Heart right ventricle (tissue), 16 donors: ENCODE results near the gene MAPKAP1. TPM values are rescaled to one million over a fixed set of nuclear protein-coding genes. Genes with fewer than 3 reads are reported as not detected.

Experiments
- ATAC-seq, 8 donors: fragments of 200-7000 bp; cut with Tn5 transposase; one replicate each; pipeline ENCODE4 v1.9.1; 2020; ENCODE audit warnings: mild to moderate bottlenecking in 8 of 8, moderate library complexity in 8 of 8, moderate number of reproducible peaks in 1 of 8
- DNase-seq, 2 donors: peaks; one replicate each; pipeline ENCODE4 v3.0.0-alpha.2; 2020
- H3K27ac ChIP-seq, 10 donors: fragments of 200-600 bp; sonication (generic) in 2 of 10; one replicate each; pipeline versions ENCODE4 v1.5.0 to v1.8.0; 2020 to 2022; ENCODE audit warnings: mild to moderate bottlenecking in 3 of 10
- H3K27me3 ChIP-seq, 7 donors: fragments of 200-600 bp; one replicate each; pipeline ENCODE4 v1.8.0; 2021 to 2022; ENCODE audit warnings: mild to moderate bottlenecking in 2 of 7
- H3K36me3 ChIP-seq, 9 donors: fragments of 200-600 bp; sonication (generic) in 1 of 9; one replicate each; pipeline versions ENCODE4 v1.5.0 to v1.8.0; 2020 to 2022; ENCODE audit warnings: mild to moderate bottlenecking in 2 of 9
- H3K4me1 ChIP-seq, 9 donors: fragments of 200-600 bp; sonication (generic) in 1 of 9; one replicate each; pipeline versions ENCODE4 v1.5.0 to v1.8.0; 2020 to 2022; ENCODE audit warnings: mild to moderate bottlenecking in 4 of 9
- H3K4me3 ChIP-seq, 10 donors: fragments of 200-600 bp; sonication (generic) in 2 of 10; one replicate each; pipeline versions ENCODE4 v1.5.0 to v1.8.0; 2020 to 2022; ENCODE audit warnings: mild to moderate bottlenecking in 7 of 10, moderate library complexity in 2 of 10
- H3K9me3 ChIP-seq, 11 donors: fragments of 200-600 bp in 10 of 11; sonication (generic) in 2 of 11; one replicate each; pipeline versions ENCODE4 v1.5.0 to v1.8.0; 2013 to 2022; ENCODE audit warnings: mild to moderate bottlenecking in 2 of 11, control low read depth in 1 of 11, moderate library complexity in 1 of 11
- WGBS, 2 donors: extraction: QIAGEN DNeasy Blood & Tissue Kit; methylation state at CpG; one replicate each; pipeline ENCODE4 v1.1.7; 2013; ENCODE audit warnings: inconsistent platforms in 1 of 2; 5-methylcytosine and 5-hydroxymethylcytosine counted together
- intact Hi-C, 10 donors: fragments of 100-400 bp; cut with DNase I; formaldehyde crosslinking; loops; one replicate each; pipeline versions ENCODE4 v1.11.1 to v1.14.2; 2022
- polyA plus RNA-seq, 2 donors: library from polyadenylated mRNA; stranded (reverse); fragments of 200-250 nt; gene quantifications; one replicate each; pipeline ENCODE4 v1.2.3, GENCODE V29; 2013
- total RNA-seq, 10 donors: library from RNA; stranded (reverse); fragmentation: NEBNext Ultra II Directional in 3 of 10; extraction: Animal tissue kit (Norgen Biotek cat#: 25700) in 3 of 10; gene quantifications; one replicate each; pipeline versions ENCODE4 v1.2.1 to v1.2.4, GENCODE V29; 2021 to 2023
- TF ChIP-seq, protein P1 (sequence below), 9 donors: fragments of 200-600 bp; sonication (generic) in 2 of 9; IDR thresholded peaks; one replicate each; pipeline versions ENCODE4 v1.5.0 to v1.8.0; 2021 to 2022; ENCODE audit warnings: antibody characterized with exemption in 9 of 9, mild to moderate bottlenecking in 5 of 9, moderate library complexity in 1 of 9
- donor health status: Arrhythmogenic right ventricular cardiomyopathy.
- donor health status: ischemic (EF 13 %, LVEDD 7.1; RV severe dilation, severe dysfunction).
- donor health status: healthy with polysubstance abuse.
- donor health status: DM: no; HTN: yes; CAD: no.
- donor health status: DM: no; HTN: no; CAD: no.
- donor health status: ischemic (EF 25% LVEDD 6.9; RV normal size, moderate dysfunction).
- donor health status: ischemic (EF 25% LVEDD 5.7; RV mildly dilated, moderate dysfunction).
- donor health status: healthy.
- donor health status: DM: yes; HTN: yes; CAD: no.
- donor health status: Ischemic cardiomyopathy.
- donor health status: ischemic (EF 35%, LVEDD 5.7; RV mildly dilated, moderate dysfunction).
- donor health status: nonischemic (EF 11% LVEDD 7.7; RV severe dilation, severe dysfunction).
- donor health status: DM: yes; HTN: yes; CAD: no.
- donor health status: PGD.
- donor health status: ischemic (EF 29% LVEDD 5.4; RV normal size, mild dysfunction).
- donor health status: nonischemic (EF 23%, LVEDD 6.1; RV moderate dilation, normal function).

The MAPKAP1 gene
- total and polyA plus RNA-seq, 12 donors, result 102 to 143 (median 116) TPM

DNA sequence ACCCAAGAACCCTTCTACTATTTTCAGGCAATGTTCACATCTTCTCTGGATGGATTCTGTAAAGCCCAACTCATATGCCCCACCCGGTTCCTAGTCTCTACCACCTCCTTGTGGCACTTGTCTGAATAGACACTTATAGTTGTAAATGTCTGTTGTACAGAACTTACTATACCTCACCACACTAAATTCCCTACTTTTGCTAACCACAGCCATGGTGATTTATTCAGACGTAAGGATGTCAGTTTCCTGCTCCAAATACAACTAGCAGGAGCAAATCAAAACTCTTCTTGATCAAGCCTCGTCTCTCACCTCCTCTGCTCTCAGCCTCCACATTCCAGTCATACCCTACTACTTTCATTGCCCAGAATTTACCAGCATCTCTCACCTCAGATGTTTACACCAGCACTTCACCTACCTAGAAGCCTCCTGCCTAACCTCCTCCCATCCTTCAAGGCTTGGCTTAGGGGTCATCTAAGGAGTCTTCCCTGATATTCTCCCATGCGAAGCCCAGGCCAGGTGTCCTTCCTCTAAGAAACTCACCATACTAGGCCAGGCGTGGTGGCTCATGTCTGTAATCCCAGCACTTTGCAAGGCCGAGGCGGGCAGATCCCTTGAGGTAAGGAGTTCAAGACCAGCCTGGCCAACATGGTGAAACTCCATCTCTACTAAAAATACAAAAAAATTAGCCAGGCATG, 75.5 kb downstream of the MAPKAP1 start:
- ATAC-seq, result peak; percentile 42 to 77 (median 68)
- 73 to 82% methylated on average over 7 of the region's 7 CpGs for WGBS, 2 donors
- TF ChIP-seq, protein P1, sequence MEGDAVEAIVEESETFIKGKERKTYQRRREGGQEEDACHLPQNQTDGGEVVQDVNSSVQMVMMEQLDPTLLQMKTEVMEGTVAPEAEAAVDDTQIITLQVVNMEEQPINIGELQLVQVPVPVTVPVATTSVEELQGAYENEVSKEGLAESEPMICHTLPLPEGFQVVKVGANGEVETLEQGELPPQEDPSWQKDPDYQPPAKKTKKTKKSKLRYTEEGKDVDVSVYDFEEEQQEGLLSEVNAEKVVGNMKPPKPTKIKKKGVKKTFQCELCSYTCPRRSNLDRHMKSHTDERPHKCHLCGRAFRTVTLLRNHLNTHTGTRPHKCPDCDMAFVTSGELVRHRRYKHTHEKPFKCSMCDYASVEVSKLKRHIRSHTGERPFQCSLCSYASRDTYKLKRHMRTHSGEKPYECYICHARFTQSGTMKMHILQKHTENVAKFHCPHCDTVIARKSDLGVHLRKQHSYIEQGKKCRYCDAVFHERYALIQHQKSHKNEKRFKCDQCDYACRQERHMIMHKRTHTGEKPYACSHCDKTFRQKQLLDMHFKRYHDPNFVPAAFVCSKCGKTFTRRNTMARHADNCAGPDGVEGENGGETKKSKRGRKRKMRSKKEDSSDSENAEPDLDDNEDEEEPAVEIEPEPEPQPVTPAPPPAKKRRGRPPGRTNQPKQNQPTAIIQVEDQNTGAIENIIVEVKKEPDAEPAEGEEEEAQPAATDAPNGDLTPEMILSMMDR (IDR thresholded peaks at IDR 0.05), result peak; percentile 23 to 74 (median 63)
- Histone ChIP-seq H3K4me1 (peaks cover 0 to 80% (median 31%) of the 10 kb centered on the region in 9 donors), H3K36me3 (no peaks in the 10 kb centered on the region), H3K9me3 (no peaks in the 10 kb centered on the region), H3K27ac (peak overlapping the region in 1 of 10 donors; percentile 80), H3K4me3 (no peak overlapping the region), H3K27me3 (no peaks in the 10 kb centered on the region)
- no peak for DNase-seq
- intact Hi-C loops, result loop anchor here in 9 of 10 donors (1.0 to 10.0 kb wide), 11 partner anchors 67 to 227 kb away; no protein-coding TSS in a partner anchor

DNA sequence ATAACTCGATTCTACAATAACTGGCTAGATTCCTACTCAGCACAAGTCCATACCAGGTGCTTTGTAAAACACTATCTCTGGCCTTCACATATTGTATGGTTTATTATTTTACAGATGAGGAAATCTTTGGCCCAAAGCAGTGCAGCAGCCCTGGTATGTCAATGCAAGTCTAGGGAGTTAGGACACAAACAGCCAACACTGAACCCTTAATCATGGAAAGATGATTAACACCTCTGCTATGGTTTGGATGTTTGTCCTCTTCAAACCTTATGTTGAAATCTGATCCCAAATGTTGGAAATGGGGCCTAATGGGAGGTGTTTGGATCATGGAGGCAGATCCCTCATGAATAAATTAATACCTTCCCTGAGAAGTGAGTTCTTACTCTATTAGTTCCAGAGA, 76.6 kb downstream of the MAPKAP1 start:
- H3K4me3 ChIP-seq, result no peak overlapping the region
- H3K4me1 ChIP-seq, result peaks cover 0 to 69% (median 21%) of the 10 kb centered on the region in 9 donors
- 97 to 98% methylated on average over 1 of the region's 1 CpG for WGBS, 2 donors
- no peaks in the 10 kb centered on the region for H3K27me3 ChIP-seq
- TF ChIP-seq, protein P1 (IDR thresholded peaks at IDR 0.05), result no peak
- H3K36me3 ChIP-seq, result no peaks in the 10 kb centered on the region
- no peak overlapping the region for H3K27ac ChIP-seq
- ATAC-seq (no peak), DNase-seq (no peak)
- intact Hi-C loops, result loop anchor here in 9 of 10 donors (2.0 to 10.0 kb wide), 10 partner anchors 66 to 226 kb away; no protein-coding TSS in a partner anchor
- H3K9me3 ChIP-seq, result no peaks in the 10 kb centered on the region

DNA sequence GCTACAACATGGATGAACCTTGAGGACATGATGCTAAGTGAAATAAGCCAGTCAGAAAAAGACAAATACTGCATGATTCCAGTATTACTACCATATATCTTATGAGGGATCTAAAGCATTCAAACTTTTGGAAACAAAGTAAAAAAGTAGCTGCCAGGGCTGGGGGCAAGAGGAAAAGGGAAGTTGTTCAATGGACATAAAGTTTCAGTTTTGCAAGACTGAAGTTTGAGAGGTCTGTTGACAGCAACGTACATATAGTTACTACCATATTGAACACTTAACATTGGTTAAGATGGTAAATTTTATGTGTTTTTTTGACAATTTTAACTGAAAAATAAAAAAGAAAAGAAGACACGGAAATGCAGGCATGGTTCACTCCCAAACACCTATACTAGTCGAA, 77.6 kb downstream of the MAPKAP1 start:
- H3K9me3 ChIP-seq, result no peaks in the 10 kb centered on the region
- H3K27me3 ChIP-seq, result no peaks in the 10 kb centered on the region
- no peak overlapping the region for H3K4me3 ChIP-seq
- no peak for DNase-seq
- TF ChIP-seq, protein P1 (IDR thresholded peaks at IDR 0.05), result no peak
- peaks cover 0 to 59% (median 21%) of the 10 kb centered on the region in 9 donors for H3K4me1 ChIP-seq
- WGBS, 2 donors, result 95% methylated on average over 3 of the region's 3 CpGs
- intact Hi-C loops, result loop anchor here in 2 of 10 donors (5.0 to 10.0 kb wide), 2 partner anchors 65 to 72 kb away; no protein-coding TSS in a partner anchor
- H3K36me3 ChIP-seq, result no peaks in the 10 kb centered on the region
- H3K27ac ChIP-seq, result peak overlapping the region in 1 of 10 donors; percentile 51
- ATAC-seq, result no peak

DNA sequence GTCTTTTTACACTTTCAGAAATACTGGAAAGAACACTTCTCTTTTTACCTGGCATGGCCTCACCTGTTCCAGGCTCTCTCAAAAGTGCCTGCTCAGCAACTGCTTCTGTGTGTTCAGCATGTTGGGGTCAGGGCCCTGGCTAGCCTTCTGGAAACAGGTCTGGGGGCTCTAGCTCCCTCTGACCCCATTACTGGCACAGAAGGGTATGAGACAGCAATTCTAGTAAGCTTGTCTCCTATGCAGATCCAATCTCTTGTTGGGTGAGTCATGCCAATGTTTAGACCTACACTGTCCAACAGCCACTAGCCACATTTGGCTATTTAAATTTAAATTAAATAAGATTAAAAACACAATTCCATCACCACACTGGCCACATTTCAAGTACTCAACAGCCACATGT, 80.8 kb downstream of the MAPKAP1 start:
- no peak overlapping the region for H3K4me3 ChIP-seq
- H3K27me3 ChIP-seq, result no peaks in the 10 kb centered on the region
- H3K27ac ChIP-seq, result no peak overlapping the region
- H3K36me3 ChIP-seq, result no peaks in the 10 kb centered on the region
- no peak for ATAC-seq
- peaks cover 0 to 27% (median 0%) of the 10 kb centered on the region in 9 donors for H3K4me1 ChIP-seq
- no peak for DNase-seq
- TF ChIP-seq, protein P1 (IDR thresholded peaks at IDR 0.05), result no peak
- H3K9me3 ChIP-seq, result no peaks in the 10 kb centered on the region
- intact Hi-C loops, result loop anchor here in 2 of 10 donors (5.0 to 10.0 kb wide), 2 partner anchors 61 to 69 kb away; no protein-coding TSS in a partner anchor
